Measurements from ENCODE around the gene TXLNB.
"Not testable (repeated sequence)": the region's sequence is repeated elsewhere in the genome, so short reads cannot be mapped to it uniquely, and the experiment has no call there.

The TXLNB gene

GRCh38 chr6:139265512-139266190 lies 26.1 kb downstream of the TXLNB start:
- no peak for DNase-seq

DNA sequence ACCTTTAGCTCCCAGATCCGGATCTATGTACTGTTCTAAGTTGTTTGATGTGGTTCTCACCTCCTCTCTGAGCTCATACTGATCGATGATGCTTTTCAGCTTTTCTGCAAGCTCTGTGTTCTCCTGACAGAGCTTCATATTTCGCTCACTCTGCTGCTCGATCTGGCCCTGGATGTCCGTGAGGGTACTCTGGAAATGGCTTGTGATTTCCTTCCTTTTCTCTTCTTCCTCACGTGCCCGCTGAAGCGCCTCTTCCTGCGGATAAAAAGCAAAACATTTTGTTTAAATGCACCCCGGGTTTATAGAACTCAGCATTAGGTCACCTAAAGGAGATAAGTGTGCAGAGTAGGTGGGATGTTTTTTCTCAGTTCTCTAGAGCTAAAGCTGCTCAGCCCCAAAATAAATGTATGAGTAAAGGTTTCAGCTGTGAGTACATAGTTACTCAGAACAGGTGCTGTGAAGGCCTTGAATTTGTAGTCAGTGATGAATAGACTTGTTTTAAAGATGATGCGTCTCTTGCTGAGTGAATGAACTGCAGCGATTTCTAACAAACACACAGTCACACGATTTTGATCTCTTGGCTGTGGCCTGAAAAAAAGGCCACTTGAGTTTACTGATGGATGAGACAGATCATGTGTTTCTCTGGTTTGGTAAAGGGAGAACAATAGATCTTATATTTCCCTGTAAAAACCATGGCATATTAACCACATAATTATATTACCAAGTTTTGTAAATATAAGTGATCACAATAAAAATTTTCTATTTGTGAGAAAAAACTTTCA lies 29.1 kb downstream of the TXLNB start:
- peak in 1 of 2 donors; percentile 55 for DNase-seq

DNA sequence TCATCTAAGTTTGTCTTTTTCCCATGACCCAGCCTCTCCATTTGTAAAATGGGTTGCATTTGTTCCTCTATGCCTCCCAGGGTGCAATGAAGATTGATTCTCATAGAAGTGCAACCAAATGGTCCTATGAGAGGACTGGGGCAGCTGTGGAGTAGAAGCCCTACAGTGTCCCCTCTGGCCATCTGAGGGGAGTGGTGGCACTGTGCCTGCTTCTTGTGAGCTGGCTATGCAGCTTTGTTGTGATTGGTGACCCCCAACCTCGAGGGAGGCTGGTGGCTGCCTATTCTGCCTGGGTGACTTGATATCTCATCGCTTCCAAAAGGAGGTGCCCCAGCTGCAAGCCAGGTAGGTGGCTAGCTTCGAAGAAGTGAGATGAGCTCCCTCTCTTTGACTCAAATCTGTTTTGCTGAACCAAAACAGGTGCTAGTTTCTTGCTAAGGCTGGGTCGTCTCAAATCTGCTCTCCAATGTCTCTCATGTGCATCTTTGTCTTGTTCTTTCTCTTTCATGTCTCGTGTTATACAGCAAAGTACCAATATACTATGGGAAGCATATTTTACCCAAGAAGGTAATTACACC lies 33.9 kb downstream of the TXLNB start:
- no peak for DNase-seq

DNA sequence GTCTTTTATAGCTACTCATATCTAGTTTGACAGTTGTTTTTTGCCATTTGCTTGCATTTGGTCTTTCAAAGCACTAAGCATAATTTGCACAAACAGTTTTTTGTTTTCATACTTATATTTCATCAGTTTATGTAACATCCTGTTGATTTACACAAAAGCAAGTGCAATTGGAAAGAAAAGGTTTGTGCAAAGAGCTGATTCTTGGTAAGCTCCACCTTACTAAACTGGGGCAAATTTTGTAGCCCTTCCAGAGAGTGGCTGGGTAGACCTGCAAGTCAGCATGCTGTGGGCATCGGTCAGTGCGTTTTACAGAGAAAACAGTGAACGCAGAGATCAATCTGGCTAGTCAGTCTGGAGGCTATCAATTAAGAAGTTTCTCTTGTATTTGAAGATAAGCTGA lies 34.5 kb downstream of the TXLNB start:
- peak in 1 of 2 donors; percentile 28 for DNase-seq

GRCh38 chr6:139256087-139256486 lies 35.7 kb downstream of the TXLNB start:
- no peak for DNase-seq

- no peak for DNase-seq
Observed at GRCh38 chr6:139254196-139254595, 37.6 kb downstream of the TXLNB start.

DNA sequence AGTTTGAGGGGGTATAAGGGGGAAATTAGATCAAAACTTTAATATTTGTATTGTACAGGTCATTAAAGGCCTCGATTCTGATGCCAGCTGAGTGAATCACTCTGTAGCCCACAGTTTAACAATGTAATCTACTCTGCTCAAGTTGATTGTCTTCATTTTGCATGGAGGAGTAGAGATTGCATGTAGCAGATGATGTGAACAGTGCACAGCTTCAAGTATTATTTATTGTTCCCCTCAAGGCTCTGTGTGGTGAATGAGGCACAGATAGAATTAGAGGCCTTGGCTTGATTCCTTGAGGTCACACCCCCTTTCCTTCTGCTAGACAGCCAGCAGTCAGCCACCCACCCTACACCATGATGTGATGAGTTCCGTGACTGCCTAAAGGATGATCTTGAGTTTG lies 38.1 kb downstream of the TXLNB start:
- DNase-seq, result no peak

- DNase-seq, result no peak
Observed at GRCh38 chr6:139251691-139252390, 40.0 kb downstream of the TXLNB start.

GRCh38 chr6:139251045-139251690 lies 40.6 kb downstream of the TXLNB start:
- DNase-seq, result no peak

GRCh38 chr6:139250296-139251044 lies 41.3 kb downstream of the TXLNB start:
- DNase-seq, result peak; percentile 65 to 78

- DNase-seq, result no peak
Observed at GRCh38 chr6:139249395-139249794, 42.4 kb downstream of the TXLNB start.

- DNase-seq, result no peak
Observed at GRCh38 chr6:139248911-139249310, 42.9 kb downstream of the TXLNB start.

GRCh38 chr6:139247618-139248017 lies 44.2 kb downstream of the TXLNB start:
- no peak for DNase-seq

DNA sequence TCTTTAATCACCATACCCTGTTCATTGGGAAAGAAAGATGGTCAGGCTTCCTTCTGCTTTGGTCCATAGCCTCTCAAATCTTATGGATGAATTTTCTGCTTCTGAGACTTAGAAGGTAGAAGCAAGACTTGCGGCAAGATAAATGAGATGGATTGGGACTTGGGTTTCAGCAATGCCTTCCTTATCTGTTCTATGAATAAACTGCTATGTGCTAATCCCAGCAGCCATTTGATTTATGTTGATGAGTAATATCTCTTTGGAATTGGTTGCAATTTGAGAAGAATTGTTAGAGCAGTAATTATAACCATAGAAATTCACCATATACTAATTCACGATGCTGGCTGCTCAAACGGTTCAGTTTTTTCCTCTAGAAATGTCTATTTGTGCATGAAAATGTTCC lies 48.3 kb downstream of the TXLNB start:
- DNase-seq, result no peak

GRCh38 chr6:139242457-139243240 lies 49.1 kb downstream of the TXLNB start:
- DNase-seq, result no peak

DNA sequence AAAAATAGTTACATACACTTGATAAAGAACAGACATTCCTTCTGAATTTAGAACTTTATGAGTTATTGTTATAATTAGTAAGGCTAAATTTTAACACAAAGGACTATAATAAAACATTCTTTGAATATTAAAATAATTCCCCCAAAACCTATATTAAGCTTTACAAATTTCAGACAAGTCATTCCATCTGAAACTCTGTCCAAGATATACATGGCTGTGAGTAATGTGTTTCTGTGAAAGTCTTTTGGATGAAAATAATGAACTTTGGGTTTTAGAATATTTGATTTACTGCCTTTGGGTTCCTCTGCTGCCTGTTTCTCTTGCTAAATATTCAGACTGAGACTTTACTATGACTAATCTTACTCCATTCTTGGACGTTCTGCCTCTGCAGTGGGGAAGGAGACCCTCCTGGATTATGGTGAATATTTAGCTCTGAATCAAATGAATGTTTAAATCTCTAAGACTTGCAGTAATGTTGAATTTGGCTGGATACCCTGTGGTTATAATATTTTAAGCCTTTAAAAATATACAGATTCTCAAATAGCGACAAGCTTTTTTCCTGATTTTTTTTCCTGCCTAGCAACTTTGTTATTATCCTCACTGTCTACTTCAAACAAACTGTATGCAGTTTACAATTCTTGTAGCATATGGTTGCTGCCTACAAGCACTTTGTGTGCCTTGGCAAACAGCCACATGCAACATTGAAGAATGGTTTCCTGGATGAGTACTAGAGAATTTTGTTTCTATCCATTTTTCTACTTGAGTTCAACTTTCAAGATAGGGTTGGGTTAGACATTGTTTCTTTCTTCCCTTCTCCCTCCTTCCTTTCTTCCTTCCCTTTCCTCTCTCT lies 51.4 kb downstream of the TXLNB start:
- DNase-seq, result no peak

GRCh38 chr6:139239064-139239463 lies 52.7 kb downstream of the TXLNB start:
- no peak for DNase-seq

DNA sequence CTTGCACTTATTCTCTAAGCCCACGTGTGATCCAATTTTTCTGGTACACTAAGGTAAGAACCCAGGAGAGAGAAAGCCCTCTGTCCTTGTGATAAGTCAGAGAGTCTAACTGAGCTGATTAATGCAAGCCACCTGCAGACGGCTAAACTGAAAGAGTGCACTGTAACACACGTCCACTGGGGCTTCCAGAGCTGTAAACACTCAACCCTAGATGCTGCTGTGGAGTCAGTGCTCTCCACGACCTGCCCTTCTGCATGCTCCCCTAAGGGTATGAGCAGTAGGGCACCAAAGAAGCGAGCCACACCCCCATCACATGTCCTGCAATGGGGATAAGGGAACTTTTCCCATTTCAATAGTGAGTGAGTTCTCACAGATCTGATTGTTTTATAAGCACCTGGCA lies 55.7 kb downstream of the TXLNB start:
- DNase-seq, result no peak

DNA sequence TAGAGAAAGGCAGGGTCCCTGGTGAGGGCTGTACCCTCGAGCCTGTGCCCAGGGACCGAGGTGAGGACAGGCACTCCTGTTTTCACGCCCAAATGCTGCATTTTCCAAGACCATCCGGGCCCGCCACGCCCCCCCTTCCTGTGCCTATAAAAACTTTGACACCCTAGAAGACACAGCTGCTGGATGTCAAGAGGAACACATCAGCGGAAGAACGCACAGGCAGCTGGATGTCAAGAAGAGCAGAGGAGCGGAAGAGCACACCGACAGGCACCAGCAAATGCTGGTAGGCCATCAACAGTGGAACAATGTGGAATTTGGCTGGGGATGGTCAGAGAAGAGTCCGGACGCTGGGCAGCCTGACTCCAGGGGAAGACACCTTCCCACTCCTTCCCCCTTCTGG lies 56.1 kb downstream of the TXLNB start:
- no peak for DNase-seq

- not testable (repeated sequence) for DNase-seq
Observed at GRCh38 chr6:139234193-139234592, 57.6 kb downstream of the TXLNB start.
